Measurements from ENCODE around the gene SHISAL2B.

DNA sequence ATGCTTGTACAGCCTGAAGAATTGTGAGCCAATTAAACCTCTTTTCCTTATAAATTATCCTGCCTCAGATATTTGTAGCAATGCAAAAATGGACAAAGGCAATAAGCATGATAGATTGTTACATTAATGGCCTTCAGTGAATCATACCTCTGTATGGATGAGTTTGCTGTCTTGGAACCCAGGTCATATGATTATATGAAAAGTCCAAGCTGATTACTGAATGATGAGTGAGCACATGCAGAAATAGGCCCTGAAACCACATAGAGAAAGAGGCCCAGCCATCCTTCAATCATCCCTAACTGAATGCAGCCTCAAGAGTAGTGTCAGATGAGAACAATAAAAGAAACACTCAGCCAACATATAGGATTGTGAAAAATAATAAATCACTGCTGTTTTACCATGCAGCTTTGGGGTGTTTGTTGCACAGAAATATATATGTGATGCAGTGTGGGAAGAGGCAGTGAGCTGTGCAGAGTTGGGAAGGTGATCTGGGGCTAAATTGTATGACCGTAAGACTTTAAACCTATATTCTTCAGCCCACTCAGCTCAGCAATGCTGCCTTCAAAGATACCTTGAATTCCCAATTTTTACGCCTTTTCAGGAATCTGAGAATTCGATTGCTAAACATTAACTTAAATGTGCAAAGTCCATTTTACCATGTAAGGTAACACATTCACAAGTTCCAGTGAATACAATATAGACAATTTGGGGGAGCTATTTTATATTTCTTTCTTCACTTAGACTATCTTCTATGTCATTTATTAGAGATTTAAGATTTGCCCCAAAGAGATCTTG lies 36.3 kb upstream of the SHISAL2B start:
- TF ChIP-seq POLR2A (IDR thresholded peaks at IDR 0.05) (no peak), POLR2AphosphoS5 (IDR thresholded peaks at IDR 0.05) (no peak)
- TF ChIP-seq, protein P1, sequence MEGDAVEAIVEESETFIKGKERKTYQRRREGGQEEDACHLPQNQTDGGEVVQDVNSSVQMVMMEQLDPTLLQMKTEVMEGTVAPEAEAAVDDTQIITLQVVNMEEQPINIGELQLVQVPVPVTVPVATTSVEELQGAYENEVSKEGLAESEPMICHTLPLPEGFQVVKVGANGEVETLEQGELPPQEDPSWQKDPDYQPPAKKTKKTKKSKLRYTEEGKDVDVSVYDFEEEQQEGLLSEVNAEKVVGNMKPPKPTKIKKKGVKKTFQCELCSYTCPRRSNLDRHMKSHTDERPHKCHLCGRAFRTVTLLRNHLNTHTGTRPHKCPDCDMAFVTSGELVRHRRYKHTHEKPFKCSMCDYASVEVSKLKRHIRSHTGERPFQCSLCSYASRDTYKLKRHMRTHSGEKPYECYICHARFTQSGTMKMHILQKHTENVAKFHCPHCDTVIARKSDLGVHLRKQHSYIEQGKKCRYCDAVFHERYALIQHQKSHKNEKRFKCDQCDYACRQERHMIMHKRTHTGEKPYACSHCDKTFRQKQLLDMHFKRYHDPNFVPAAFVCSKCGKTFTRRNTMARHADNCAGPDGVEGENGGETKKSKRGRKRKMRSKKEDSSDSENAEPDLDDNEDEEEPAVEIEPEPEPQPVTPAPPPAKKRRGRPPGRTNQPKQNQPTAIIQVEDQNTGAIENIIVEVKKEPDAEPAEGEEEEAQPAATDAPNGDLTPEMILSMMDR (IDR thresholded peaks at IDR 0.05): no peak
